HTR-8/SVneo (cell line): ENCODE results near the gene SLC35F1.

Experiments used
- DNase-seq: peaks from one replicate; pipeline ENCODE4 v3.0.0; 2011; ENCODE audit warnings: low spot score, mixed read lengths; ENCODE audit not compliant: insufficient read length
- FAIRE-seq: peaks from 2 replicates; lab custom pipeline; 2011; peaks lifted over from hg19 to GRCh38; lab: Jason Lieb, UNC

The SLC35F1 gene

GRCh38 chr6:118171852-118172251 lies 264.8 kb downstream of the SLC35F1 start:
- FAIRE-seq (no peak), DNase-seq (no peak)

DNA sequence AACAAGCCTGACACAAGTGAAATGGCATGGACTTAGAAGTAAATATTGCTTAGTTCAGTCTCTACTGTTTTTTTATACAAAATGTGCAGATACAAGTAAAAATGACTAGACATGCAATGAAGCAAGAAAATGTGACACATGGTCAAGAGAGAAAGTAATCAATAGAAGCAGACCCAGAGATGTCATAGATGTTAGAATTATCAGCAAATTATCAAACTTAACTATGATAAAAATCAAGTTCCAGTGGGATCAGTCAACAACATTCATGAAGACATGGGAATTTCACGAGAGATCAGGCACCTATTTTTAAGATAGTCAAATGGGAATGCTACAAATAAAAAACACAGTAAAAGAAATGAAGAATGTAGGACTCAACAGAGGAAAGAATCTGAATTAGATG lies 267.0 kb downstream of the SLC35F1 start:
- FAIRE-seq = no peak

DNA sequence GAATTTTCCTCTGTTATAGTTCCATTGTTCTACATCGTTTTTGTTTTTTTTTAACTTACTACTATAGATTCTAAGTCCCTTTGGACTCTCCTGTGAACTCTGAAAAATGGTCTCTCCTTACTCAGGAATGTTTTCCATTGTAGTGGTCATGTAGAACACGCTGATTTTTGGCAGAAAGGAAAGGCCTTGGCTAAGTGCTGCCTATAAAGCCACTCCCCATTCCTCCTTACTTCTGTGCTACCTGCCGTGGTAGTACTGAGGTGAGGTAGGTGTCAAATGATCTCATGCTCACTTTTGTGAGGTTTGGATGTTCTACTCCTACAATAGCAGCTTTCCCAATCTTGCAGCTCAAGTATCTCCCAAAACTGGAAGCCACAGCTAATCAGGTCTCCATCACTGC lies 270.7 kb downstream of the SLC35F1 start:
- FAIRE-seq = no peak
- no peak for DNase-seq

More for the DNA sequence above, 267.0 kb downstream of the SLC35F1 start:
- no peak for DNase-seq

- FAIRE-seq (no peak), DNase-seq (no peak)
Observed at GRCh38 chr6:118179048-118179447, 272.0 kb downstream of the SLC35F1 start.

- no peak for FAIRE-seq
- DNase-seq = no peak
Observed at GRCh38 chr6:118186672-118187567, 279.9 kb downstream of the SLC35F1 start.

- no peak for FAIRE-seq
- DNase-seq = no peak
Observed at GRCh38 chr6:118187568-118188164, 280.6 kb downstream of the SLC35F1 start.

DNA sequence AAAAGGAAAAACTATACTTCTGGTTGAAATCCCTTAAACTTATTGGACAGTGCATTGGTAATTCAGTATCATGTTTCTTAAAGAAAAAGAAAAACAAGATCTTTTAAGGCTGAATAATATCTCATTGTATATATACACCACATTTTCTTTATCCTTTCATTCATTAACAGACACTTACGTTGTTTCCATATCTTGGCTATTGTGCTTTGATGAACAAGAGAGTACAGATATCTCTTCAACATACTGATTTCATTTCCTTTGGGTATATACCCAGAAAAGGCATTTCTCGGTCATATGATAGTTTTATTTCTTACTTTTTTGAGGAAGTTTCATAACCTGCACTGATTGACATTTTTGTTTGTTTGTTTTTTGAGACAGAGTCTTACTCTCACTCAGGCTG lies 281.5 kb downstream of the SLC35F1 start:
- DNase-seq (no peak), FAIRE-seq (no peak)

- DNase-seq = no peak
- FAIRE-seq = no peak
Observed at GRCh38 chr6:118197539-118197938, 290.5 kb downstream of the SLC35F1 start.

- DNase-seq (no peak), FAIRE-seq (no peak)
Observed at GRCh38 chr6:118198746-118199145, 291.7 kb downstream of the SLC35F1 start.

GRCh38 chr6:118200160-118200559 lies 293.1 kb downstream of the SLC35F1 start:
- DNase-seq (no peak), FAIRE-seq (no peak)

DNA sequence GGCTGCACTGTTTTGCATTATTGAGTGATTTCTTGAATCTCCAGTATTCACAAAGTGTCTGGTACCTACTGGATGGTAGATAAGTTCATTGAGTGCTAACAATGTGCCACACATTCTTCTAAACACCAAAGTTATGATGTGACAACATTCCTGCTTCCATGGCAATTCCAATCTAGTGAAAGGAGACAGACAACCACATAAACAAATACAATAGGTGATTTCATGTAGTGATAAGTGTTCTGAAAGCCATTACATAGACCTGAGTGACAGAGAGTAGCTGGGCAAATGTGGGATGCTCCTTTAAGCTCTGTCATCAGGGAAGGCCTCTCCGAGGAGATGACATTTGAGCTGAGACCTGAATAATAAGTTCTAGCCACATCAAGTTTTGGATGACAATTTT lies 295.5 kb downstream of the SLC35F1 start:
- FAIRE-seq (no peak), DNase-seq (no peak)

- FAIRE-seq = no peak
- DNase-seq = no peak
Observed at GRCh38 chr6:118203545-118203944, 296.5 kb downstream of the SLC35F1 start.

DNA sequence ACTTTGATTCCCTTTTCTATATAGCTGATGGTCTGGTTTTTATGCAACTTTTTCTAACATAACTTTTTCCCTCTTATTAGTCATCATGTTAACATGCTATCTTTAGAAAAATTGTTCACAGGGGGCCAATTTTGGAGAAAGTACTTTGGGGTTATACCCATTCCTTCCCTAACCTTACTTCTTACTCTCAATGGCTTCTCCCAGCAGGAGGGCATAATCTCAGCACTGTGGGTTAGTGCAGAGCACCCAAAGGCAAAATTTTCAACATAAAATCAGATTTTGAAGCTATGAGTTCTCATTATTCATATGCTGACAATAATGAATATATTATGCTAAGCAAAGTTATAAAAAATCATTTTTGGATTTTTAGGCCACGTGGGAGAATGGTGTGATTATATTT lies 299.2 kb downstream of the SLC35F1 start:
- DNase-seq (no peak), FAIRE-seq (no peak)

GRCh38 chr6:118207947-118208346 lies 300.9 kb downstream of the SLC35F1 start:
- no peak for DNase-seq
- FAIRE-seq = peak; percentile 16

GRCh38 chr6:118212451-118213173 lies 305.5 kb downstream of the SLC35F1 start:
- DNase-seq (no peak), FAIRE-seq (no peak)

- no peak for DNase-seq
- no peak for FAIRE-seq
Observed at GRCh38 chr6:118215269-118215668, 308.2 kb downstream of the SLC35F1 start.

GRCh38 chr6:118216751-118217150 lies 309.7 kb downstream of the SLC35F1 start:
- no peak for DNase-seq
- no peak for FAIRE-seq

GRCh38 chr6:118218156-118218555 lies 311.1 kb downstream of the SLC35F1 start:
- DNase-seq (no peak), FAIRE-seq (no peak)

GRCh38 chr6:118220429-118221128 lies 313.5 kb downstream of the SLC35F1 start:
- FAIRE-seq (no peak), DNase-seq (no peak)

- DNase-seq (no peak), FAIRE-seq (no peak)
Observed at GRCh38 chr6:118223316-118223715, 316.3 kb downstream of the SLC35F1 start.
